Measurements from ENCODE around the gene ERCC5.

GRCh38 chr13:102907016-102907756, 61.4 kb downstream of the ERCC5 start:
- TF ChIP-seq CTCF (IDR thresholded peaks at IDR 0.05; ENCODE audit: insufficient read depth, low read length) (no peak), REST (IDR thresholded peaks at IDR 0.05; ENCODE audit: insufficient replicate concordance, low read depth) (no peak)
